Hepatocyte (in vitro differentiated cells): ENCODE measurements around the gene ABCB11. TPM values are rescaled to one million over a fixed set of nuclear protein-coding genes. Genes with fewer than 3 reads are reported as not detected.
"Not testable (repeated sequence)": the region's sequence is repeated elsewhere in the genome, so short reads cannot be mapped to it uniquely, and the experiment has no call there.

Experiments used
- DNase-seq: peaks from one replicate; pipeline ENCODE4 v3.0.0-alpha.2; 2016; ENCODE audit warnings: low spot score
- H2AFZ ChIP-seq: fragments of 200-600 bp; sonication (generic); 2 replicates; pipeline ENCODE4 v1.6.0; 2016; ENCODE audit warnings: antibody characterized with exemption, mild to moderate bottlenecking
- H3K27ac ChIP-seq: fragments of 200-600 bp; sonication (generic); 2 replicates; pipeline ENCODE4 v1.5.1; 2016; ENCODE audit warnings: mild to moderate bottlenecking
- H3K27me3 ChIP-seq: fragments of 200-600 bp; sonication (generic); 2 replicates; pipeline ENCODE4 v1.6.1; 2016
- H3K36me3 ChIP-seq: fragments of 200-600 bp; sonication (generic); replicated peaks from 2 replicates; pipeline ENCODE4 v1.5.1; 2016; ENCODE audit warnings: low read depth; ENCODE audit not compliant: insufficient read depth
- H3K4me1 ChIP-seq: fragments of 200-600 bp; sonication (generic); 2 replicates; pipeline ENCODE4 v1.5.1; 2016; ENCODE audit warnings: mild to moderate bottlenecking, moderate library complexity; ENCODE audit not compliant: insufficient read depth
- H3K4me2 ChIP-seq: fragments of 200-600 bp; sonication (generic); 2 replicates; pipeline ENCODE4 v1.6.0; 2016
- H3K4me3 ChIP-seq: fragments of 200-600 bp; sonication (generic); 2 replicates; pipeline ENCODE4 v1.5.1; 2016; ENCODE audit warnings: mild to moderate bottlenecking
- H3K79me2 ChIP-seq: fragments of 200-600 bp; sonication (generic); 2 replicates; pipeline ENCODE4 v1.6.0; 2017; ENCODE audit warnings: mild to moderate bottlenecking
- H3K9me2 ChIP-seq: fragments of 200-600 bp; sonication (generic); replicated peaks from 2 replicates; pipeline ENCODE4 v1.6.0; 2017; ENCODE audit warnings: mild to moderate bottlenecking; ENCODE audit not compliant: insufficient read depth
- H3K9me3 ChIP-seq: fragments of 200-600 bp; sonication (generic); 2 replicates; pipeline ENCODE4 v1.5.1; 2016; ENCODE audit warnings: low read depth, mild to moderate bottlenecking
- H4K20me1 ChIP-seq: fragments of 200-600 bp; sonication (generic); 2 replicates; pipeline ENCODE4 v1.6.0; 2016; ENCODE audit warnings: mild to moderate bottlenecking; ENCODE audit not compliant: insufficient read depth, poor library complexity, severe bottlenecking
- EZH2 ChIP-seq: fragments of 200-600 bp; sonication (generic); IDR thresholded peaks from 2 replicates; pipeline ENCODE4 v1.6.1; 2016; ENCODE audit warnings: antibody characterized with exemption, mild to moderate bottlenecking, borderline replicate concordance
- EZH2phosphoT487 ChIP-seq: fragments of 200-600 bp; sonication (generic); IDR thresholded peaks from one replicate; pipeline ENCODE4 v1.6.1; 2018; ENCODE audit warnings: antibody characterized with exemption, mild to moderate bottlenecking, low read depth, moderate library complexity; ENCODE audit not compliant: unreplicated experiment, severe bottlenecking
- WGBS: methylation state at CpG from one replicate; pipeline ENCODE4 v1.1.6; 2016; ENCODE audit warnings: low lambda C conversion rate; ENCODE audit errors: missing lambda C conversion rate; 5-methylcytosine and 5-hydroxymethylcytosine counted together
- polyA plus RNA-seq: library from polyadenylated mRNA; unstranded; fragments of >200 nt; fragmentation: Nextera tagmentation; extraction: Ambion mirVana; gene quantifications from 2 replicates; pipeline ENCODE4 v1.2.1, GENCODE V29; 2016
- total RNA-seq: library from RNA; depleted of rRNA; stranded (reverse); fragments of >200 nt; gene quantifications from 2 replicates; pipeline ENCODE4 v1.2.3, GENCODE V29; 2014
- TF ChIP-seq, protein P1 (sequence below): fragments of 200-600 bp; sonication (generic); IDR thresholded peaks from 2 replicates; pipeline ENCODE4 v1.5.1; 2016; ENCODE audit warnings: antibody characterized with exemption, mild to moderate bottlenecking; ENCODE audit not compliant: poor library complexity

ABCB11 gene
- total and polyA plus RNA-seq, 2 experiments from 2014 or later, result 2.0 to 9.2 TPM

DNA sequence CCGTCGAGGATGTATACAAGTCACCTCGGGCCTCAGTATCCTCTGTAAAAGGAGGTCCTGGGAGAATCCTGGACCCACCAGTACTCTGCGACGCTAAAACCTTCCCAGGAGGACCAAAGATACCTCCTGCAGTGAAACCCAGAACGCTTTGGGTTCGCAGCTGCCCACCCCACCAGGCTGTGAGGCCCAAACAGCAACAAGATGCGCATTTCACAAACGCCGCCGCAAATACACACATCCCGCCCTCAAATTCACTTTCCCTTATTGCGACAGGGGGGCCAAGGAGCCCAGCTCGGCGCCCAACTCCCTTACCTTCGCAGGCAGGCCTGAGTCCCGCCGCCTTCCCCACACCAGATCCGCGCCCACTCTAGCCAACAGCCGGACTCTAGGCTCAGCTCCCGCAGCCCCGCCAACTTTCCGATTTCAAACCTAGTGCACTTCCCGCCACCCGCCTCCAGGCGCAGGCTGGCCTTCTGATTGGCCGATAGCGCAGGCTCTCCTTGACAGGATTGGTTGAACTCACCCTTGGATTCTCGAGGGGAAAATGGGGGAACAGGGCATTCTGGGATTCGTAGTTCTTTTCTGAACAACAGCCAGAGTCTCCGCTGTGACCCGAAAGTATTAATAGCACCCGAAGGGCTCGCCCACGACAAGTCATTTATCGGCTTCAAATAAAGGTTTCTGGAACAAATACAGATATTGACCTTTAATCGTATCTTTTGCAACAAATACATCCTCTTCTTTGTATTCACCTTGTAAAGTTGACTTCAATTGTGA is 140.9 kb downstream of the ABCB11 start, which contains the start of gene SPC25:
Gene SPC25 (minus strand): TSS at position 425 of the 777 bp plus-strand sequence. CDS start 911 bp downstream, outside the sequence.
- Histone ChIP-seq H3K27me3 (no peaks in the 10 kb centered on the region), H3K36me3 (no peaks in the 10 kb centered on the region), H3K4me1 (no peaks in the 10 kb centered on the region), H3K9me2 (no peaks in the 10 kb centered on the region), H3K4me3 (peak within 1 kb of the TSS; percentile 32), H3K4me2 (peak within 1 kb of the TSS; percentile 72), H4K20me1 (no peaks in the 10 kb centered on the region), H3K9me3 (no peaks in the 10 kb centered on the region), H3K79me2 (peaks cover 9% of the 10 kb centered on the region), H2AFZ (peak within 1 kb of the TSS; percentile 40), H3K27ac (no peak within 1 kb of the TSS)
- WGBS, result 2% methylated on average over 38 of the region's 38 CpGs
- DNase-seq, result peak; percentile 93
- TF ChIP-seq EZH2 (no peak), EZH2phosphoT487 (no peak)
- TF ChIP-seq, protein P1, sequence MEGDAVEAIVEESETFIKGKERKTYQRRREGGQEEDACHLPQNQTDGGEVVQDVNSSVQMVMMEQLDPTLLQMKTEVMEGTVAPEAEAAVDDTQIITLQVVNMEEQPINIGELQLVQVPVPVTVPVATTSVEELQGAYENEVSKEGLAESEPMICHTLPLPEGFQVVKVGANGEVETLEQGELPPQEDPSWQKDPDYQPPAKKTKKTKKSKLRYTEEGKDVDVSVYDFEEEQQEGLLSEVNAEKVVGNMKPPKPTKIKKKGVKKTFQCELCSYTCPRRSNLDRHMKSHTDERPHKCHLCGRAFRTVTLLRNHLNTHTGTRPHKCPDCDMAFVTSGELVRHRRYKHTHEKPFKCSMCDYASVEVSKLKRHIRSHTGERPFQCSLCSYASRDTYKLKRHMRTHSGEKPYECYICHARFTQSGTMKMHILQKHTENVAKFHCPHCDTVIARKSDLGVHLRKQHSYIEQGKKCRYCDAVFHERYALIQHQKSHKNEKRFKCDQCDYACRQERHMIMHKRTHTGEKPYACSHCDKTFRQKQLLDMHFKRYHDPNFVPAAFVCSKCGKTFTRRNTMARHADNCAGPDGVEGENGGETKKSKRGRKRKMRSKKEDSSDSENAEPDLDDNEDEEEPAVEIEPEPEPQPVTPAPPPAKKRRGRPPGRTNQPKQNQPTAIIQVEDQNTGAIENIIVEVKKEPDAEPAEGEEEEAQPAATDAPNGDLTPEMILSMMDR, result no peak

GRCh38 chr2:168889635-168890005 is 141.5 kb downstream of the ABCB11 start:
- Histone ChIP-seq H2AFZ (peak overlapping the region; percentile 33), H3K9me2 (no peaks in the 10 kb centered on the region), H3K79me2 (peaks cover 9% of the 10 kb centered on the region), H3K36me3 (no peaks in the 10 kb centered on the region), H3K9me3 (no peaks in the 10 kb centered on the region), H4K20me1 (no peaks in the 10 kb centered on the region), H3K4me1 (no peaks in the 10 kb centered on the region), H3K27me3 (no peaks in the 10 kb centered on the region), H3K27ac (no peak overlapping the region), H3K4me2 (peak overlapping the region; percentile 72), H3K4me3 (peak overlapping the region; percentile 32)
- DNase-seq, result no peak
- WGBS, result 24% methylated on average over 3 of the region's 3 CpGs
- TF ChIP-seq, protein P1, result no peak
- TF ChIP-seq EZH2phosphoT487, result no peak
- TF ChIP-seq EZH2, result no peak

GRCh38 chr2:168884975-168885374 is 146.1 kb downstream of the ABCB11 start:
- Histone ChIP-seq H2AFZ (no peak overlapping the region), H3K4me1 (no peaks in the 10 kb centered on the region), H3K9me2 (no peaks in the 10 kb centered on the region), H3K27me3 (no peaks in the 10 kb centered on the region), H3K4me2 (no peak overlapping the region), H3K36me3 (no peaks in the 10 kb centered on the region), H3K79me2 (peaks cover 9% of the 10 kb centered on the region), H3K9me3 (no peaks in the 10 kb centered on the region), H4K20me1 (no peaks in the 10 kb centered on the region), H3K4me3 (no peak overlapping the region), H3K27ac (no peak overlapping the region)
- DNase-seq, result no peak
- 100% methylated on average over 1 of the region's 1 CpG for WGBS
- TF ChIP-seq EZH2, result no peak
- TF ChIP-seq, protein P1, result no peak
- TF ChIP-seq EZH2phosphoT487, result no peak

DNA sequence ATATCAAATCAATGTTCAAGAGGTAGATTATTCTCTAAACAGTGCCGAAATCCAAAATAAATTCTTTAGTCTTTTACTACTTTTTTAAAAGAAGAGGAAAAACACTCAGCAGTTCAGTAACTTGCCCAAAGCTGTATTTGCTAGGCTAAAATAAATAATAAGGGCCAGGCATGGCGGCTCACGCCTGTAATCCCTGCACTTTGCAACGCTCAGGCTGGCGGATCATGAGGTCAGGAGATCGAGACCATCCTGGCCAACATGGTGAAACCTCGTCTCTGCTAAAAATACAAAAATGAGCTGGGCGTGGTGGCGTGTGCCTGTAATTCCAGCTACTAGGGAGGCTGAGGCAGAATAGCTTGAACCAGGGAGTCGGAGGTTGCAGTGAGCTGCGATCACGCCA is 149.0 kb downstream of the ABCB11 start:
- H2AFZ ChIP-seq, H3K27me3 ChIP-seq: not testable (repeated sequence)

More for the DNA sequence above, 149.0 kb downstream of the ABCB11 start:
- H3K4me3 ChIP-seq, H3K79me2 ChIP-seq, H3K4me1 ChIP-seq, H3K9me3 ChIP-seq, H3K36me3 ChIP-seq, H3K27ac ChIP-seq, H3K4me2 ChIP-seq, H4K20me1 ChIP-seq, H3K9me2 ChIP-seq, DNase-seq: not testable (repeated sequence)
- 98% methylated on average over 12 of the region's 12 CpGs for WGBS
